ENCODE results near the gene GDF2.

The GDF2 gene

DNA sequence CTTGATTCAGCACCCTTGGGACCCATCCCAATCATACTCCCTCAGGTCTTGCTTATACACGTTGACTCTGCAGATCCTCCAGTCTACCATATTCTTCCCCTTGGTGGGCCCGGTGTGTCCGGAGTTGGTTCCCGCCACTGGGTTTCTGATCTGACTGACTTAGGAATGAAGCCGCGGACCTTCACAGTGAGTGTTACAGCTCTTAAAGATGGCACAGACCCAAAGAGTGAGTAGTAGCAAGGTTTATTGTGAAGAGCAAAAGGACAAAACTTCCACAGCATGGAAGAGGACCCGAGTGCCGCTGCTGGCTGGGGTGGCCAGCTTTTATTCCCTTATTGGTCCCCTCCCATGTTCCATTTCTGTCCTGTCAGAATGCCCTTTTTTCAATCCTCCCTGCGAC, 28.2 kb upstream of the GDF2 start:
- no peak for DNase-seq

DNA sequence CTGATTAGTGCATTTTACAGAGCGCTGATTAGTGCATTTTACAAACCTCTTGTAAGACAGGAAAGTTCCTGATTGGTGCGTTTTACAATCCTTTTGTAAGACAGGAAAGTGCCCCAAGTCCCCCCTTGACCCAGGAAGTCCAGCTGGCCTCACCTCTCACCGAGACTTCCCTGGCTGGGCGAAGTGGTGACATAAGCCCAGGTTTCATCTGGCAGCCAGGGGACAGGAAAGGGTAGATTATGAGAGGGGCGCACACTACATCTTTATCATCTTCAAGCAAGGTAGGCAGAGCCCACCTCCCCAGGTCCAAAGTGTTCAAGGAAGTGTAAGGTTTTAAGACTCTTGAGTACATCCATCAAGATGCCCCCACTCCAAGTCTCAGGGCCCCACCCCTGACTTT, 27.8 kb upstream of the GDF2 start:
- no peak for DNase-seq

DNA sequence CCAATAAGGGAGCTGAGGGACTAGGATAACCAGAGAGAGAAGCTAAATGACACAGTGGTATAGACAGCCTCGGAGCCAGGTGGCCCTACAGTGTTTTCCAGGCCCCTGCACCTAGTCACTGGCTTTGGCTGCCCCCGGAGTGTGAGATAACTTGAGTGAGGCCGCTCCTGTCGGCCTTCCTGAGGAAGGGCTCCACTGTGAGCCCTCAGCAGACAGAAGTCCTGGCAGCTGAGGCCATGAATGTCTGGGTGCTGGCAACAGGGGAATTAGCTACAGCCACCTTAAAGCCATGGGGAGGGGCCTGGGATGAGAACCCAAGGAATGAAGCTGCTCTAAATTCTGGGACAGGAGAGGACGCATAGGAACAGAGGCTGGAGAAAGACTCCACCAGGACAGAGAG, 26.8 kb upstream of the GDF2 start:
- DNase-seq = no peak

DNA sequence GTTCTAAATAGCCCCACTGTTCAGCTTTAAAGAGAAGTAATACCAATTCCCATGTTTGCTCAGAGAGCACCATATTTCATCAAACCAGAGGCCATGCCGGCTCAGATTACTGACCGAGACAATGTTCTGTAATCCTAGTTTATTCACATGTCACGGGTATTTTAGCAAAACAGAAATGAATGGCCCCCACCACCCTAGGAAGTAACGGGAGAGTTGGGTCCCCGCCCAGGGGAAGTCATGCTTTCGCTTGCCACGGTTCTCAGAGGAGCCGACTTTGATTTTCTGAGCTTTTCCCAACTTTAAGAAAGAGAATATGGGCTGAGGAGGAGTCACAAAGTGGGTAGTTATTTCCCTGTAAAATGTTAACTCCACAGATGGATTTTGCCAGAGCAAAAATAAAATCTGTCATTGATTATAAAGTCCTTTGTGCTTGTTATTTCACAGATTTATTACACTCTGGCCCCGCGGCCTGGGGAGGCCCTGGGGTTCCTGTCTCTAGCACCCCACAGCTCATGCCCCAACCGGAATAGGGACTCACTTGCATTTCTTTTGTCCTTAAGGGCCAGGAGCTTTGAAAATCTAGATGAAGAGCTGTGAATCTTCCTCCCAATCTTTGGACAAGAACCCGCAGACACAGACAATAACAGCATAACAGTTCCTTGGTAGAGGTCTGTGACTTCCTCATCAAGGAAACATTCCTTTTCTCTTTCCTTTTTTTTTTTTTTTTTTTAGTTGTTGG, 25.9 kb upstream of the GDF2 start:
- peak; percentile 56 for DNase-seq

DNA sequence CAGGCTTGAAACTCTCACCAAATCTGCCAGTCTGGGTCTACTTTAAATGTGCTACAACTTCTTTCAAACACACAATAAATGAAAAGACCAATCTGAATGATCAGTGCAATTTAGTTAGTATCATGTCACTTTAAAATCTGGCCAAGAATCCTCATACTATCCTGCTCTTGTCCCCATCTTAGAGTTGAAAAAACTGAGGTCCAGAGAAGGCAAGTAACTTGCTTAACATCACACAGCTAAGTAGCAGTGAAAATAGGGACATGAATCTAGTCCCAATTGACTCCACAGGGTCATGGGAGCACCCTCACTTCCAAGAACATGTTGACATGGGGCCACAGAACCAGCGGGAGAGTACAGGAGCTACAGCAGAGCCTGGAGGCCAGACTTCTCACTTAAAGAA, 25.3 kb upstream of the GDF2 start:
- DNase-seq = no peak

DNA sequence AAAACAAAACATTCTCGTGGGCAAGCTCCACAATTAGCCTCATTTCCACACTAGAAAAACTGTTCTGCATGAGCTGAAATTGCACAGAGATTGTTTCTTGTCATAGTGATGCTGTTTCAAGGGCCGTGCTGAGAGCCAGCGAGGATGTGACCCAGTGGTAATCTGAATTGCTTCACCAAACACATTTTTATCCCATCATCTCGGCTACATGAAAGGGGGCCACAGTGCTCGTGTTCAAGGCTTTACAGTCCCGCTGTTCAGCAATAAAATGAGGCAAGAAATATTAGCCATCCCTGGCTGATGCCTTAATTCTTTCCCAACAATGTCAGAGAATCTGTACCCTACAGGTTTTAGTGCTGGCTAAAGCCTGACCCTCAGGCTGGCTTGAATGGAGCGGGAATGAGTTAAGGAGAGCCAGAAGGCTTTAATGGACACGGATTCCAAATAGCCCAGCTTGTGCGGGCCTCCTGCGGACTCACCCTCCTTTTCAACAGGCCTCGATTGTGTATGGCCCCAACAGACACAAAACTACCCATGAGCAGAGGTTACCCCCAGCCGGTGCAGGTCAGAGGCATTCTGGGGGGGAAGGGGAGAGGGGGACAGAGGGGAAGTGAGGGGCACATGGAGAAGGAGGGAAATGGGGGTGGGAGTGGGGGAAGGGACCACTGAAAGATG, 24.3 kb upstream of the GDF2 start:
- peak; percentile 31 for DNase-seq

DNA sequence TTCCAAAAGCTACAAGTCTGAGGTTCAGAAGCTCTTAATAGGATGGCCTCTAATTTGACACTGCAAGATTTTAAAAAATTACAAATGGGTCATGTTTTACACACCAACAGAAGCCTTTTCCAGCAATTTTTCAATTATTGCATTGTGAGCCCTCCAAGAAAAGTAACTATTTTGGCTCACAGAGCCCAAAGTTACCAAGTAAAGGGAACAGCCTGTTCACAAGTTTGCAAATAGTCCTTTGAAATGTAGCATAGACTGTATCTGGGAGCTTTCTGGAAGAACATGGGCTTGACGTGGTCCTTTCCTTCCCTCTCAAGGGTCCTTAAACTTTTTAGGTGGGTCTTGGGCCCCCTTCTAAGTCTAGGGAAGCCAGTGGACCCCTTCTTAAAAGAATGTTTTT, 23.5 kb upstream of the GDF2 start:
- DNase-seq = no peak

DNA sequence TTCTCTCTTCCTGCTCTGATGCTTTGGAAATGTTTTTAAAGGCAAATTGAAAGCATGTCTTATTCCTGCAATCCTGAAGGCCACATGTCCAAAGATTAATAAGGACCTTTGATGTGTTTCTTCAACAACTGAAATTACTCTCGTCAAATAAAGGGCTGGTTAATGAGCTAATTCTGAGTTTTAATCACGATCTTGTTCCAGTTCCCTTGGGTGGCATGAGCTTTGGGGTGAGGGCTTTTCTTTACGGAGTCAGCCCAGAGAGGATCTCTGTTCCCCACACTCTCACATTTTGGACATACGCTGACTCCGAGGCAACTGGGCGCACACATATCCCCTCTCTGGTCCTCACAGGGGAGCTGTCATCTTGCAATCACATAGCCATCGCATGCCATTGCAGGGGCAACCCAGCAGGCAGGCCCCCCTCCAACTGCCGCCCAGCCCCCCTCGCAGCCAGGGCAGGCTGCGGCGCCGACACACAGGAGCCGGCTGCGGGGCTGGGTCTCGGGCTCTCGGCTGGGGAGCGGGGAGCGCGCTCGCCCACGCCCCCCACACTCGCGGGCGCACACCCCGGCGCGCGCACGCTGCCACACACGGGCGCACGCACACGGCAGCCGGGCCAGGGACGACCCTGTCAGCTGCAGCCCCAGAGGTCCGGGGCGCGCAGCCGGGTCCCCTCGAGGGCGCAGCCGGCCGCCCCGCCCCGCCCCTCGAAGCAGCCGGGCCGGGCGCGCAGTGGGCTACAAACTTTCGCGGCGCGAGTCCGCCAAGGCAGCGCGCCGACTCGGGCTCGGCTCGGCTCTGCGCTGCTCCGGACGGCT, 22.4 kb upstream of the GDF2 start, which contains the start of gene GDF10:
TSS of gene GDF10 (plus strand) at position 587 of the 818 bp plus-strand sequence. CDS start 455 bp downstream, outside the sequence.
- DNase-seq = peak; percentile 61

DNA sequence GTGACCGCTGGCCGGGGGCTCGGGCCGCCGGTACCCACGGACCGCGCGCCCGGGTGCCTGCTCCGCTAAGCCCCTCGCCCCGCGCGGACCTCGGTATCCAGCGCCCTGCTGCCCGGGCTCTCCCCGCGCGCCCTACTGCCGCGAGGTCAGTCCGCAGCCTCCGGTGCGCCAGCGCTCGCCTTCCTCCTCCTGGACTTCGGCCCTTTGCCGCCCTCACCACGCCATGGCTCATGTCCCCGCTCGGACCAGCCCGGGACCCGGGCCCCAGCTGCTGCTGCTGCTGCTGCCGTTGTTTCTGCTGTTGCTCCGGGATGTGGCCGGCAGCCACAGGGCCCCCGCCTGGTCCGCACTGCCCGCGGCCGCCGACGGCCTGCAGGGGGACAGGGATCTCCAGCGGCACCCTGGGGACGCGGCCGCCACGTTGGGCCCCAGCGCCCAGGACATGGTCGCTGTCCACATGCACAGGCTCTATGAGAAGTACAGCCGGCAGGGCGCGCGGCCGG, 21.8 kb upstream of the GDF2 start:
- no peak for DNase-seq

DNA sequence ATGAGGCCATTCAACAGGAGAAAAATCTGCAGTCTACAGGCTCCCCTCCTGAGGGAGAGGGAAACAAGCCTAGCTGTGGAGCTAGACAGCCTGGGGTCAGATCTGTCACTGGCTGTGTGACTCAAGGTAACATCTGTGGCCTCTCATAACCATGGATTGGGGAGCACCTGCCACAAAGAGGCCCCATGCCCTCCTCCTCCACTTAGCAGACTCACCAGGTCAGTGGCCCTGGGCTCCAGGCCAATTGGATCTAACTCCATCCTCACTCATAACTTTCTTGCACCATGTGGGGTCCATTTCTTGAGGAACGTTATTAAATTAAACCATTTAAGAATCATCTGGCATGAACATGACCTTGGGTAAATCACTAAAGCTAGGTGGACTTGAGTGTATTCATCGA, 20.4 kb upstream of the GDF2 start:
- DNase-seq = no peak

DNA sequence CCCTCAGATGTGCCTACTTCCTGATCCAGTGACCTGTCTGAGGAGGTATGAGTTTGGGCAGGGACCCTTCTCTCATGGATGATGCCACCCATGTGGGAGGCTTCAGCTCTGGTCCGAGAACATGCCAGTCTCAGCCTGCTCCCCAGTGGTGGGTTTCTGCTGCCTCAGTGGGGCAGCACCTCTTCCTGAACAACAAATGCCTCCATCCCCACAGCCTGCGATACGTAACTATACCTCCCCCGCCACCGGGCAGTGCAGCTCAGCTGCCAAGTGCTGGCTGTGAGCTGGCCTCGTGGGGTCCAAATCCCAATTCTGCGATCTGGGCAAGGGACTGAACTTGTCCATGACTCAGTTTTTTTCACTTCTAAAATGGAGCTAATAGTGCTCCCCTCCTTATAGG, 19.1 kb upstream of the GDF2 start:
- DNase-seq = no peak

DNA sequence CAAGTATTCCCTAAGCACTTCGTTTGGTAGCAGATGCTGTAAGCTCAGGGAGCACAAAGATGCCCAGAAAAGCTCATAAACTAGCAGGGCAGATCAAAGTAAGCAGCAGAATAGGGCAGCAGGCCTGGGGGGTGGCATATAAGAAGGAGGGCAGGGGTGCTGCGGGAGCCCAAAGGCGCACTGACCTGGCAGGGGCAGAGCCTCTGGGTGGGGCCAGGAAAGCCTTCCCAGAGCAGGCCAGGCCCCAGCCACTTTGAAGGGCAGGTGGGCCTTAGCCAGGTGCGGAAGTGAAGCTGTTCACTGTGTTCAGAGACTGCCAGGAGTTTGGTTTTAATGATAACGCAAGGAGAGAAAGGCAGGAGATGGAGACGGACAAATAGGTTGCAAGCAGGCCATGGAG, 18.4 kb upstream of the GDF2 start:
- no peak for DNase-seq

DNA sequence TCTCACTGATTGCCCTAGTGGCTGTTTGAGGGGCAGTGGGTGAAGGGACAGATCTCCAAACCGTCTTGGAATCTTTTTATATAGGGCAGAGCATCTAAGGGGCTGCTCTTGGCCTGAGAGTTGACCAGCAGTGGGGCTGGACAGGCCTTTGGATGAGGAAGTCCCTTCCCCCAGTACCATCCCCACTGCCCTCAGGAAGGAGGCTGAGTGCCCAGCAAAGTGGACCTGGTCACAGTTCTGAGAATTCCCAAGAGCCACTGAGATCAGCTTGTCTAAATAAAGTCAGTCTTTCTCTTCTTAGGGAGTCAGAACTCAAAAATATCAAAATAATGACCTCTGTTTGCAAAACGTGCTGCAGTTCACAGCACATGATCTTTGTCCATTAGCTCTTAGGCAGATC, 16.7 kb upstream of the GDF2 start:
- DNase-seq = no peak

DNA sequence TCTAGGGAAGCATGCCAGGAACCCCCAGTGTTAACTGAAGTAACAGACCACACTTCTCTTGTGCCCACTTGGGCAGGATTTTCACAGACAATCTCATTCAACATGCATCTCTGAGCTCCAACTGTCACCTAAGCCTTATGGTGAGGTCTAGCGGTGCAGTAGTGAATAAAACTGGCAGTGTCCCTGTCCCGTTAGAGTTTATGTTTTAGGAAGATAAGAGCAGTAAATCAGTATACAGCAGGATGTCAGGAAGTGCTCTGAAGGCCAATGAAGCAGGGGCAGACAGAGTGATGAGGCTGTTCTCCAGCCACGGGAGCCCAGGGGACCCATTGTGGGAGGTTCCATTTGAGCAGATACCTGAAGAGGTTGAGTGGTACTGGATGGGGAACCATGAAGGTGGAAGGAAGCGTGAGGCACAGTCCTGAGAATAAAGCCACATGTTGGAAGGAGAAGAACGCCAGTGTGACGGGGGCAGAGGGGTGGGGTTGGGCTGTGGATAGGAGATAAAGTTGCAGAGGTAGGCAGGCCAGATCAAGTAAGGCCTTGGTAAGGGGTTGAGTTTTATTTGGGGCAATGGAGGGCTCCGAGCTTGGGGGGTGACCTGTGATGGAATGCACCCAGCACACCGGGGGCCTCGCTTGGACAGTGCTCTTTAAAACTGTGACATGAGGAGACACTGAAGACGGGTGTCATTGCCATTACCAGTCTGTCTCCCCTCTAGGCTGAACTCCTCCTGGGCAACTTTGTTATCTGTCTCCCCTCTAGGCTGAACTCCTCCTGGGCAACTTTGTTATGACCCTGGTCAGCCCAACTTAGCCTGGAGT, 15.7 kb upstream of the GDF2 start:
- no peak for DNase-seq

DNA sequence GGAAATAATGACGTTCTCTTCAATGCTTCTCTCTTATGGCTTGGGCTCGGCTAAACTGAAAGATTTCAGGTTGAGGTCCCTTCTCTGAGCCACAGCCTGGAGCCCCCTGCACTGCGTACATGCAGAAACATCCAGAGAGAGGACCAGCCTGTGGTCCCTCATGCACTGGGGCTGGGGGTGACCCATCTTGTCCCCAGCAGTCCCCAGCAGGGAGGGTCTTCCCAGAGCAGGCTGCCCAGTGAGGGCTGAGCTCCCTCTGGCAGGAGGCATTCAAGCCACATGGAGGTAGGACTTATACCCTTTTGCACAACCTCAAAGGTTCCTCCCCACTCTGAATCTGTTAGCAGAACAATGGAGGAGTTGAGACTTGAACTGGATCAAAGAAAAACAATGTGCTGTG, 14.9 kb upstream of the GDF2 start:
- DNase-seq = no peak

DNA sequence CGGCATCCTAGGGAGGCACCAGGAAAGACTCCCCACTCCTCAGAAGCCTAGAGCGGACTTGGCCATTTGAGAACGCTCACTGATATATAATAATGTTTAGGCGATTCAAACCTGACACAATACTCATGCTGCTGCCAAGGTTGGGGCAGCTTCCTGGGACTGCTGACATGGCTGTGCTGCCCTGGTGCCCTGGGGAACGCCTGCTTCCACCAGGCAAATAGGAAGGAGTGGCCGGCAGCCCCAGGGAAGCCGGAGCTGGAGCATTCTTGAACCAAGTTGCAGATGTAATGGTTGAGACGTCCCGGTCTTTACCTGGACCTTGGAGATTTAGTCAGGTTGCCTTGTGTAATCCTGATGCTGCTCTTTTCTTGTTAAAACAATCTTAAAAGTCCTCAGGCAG, 13.5 kb upstream of the GDF2 start:
- no peak for DNase-seq

DNA sequence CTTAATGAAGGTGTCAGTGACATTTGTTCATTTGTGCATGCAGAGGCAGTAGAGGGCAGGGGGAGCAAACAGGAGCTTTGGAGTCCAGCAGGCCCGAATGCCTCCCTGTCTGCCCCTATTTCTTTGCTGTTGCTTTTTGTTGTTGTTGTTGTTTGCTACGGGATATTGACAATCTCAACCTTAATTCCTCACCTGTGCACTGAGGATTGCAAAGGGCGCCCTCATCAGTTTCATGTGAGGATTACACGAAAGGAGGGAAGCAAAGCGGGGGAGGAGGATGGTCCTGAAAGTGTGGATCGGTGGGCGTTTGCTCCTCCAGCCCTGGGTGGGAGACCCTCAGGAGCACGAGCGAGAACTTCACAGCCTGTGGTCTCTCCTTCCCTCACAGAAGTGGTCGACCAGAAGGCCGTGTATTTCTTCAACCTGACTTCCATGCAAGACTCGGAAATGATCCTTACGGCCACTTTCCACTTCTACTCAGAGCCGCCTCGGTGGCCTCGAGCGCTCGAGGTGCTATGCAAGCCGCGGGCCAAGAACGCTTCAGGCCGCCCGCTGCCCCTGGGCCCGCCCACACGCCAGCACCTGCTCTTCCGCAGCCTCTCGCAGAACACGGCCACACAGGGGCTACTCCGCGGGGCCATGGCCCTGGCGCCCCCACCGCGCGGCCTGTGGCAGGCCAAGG, 12.7 kb upstream of the GDF2 start:
- DNase-seq = no peak

DNA sequence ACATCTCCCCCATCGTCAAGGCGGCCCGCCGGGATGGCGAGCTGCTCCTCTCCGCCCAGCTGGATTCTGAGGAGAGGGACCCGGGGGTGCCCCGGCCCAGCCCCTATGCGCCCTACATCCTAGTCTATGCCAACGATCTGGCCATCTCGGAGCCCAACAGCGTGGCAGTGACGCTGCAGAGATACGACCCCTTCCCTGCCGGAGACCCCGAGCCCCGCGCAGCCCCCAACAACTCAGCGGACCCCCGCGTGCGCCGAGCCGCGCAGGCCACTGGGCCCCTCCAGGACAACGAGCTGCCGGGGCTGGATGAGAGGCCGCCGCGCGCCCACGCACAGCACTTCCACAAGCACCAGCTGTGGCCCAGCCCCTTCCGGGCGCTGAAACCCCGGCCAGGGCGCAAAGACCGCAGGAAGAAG, 12.2 kb upstream of the GDF2 start:
- no peak for DNase-seq

DNA sequence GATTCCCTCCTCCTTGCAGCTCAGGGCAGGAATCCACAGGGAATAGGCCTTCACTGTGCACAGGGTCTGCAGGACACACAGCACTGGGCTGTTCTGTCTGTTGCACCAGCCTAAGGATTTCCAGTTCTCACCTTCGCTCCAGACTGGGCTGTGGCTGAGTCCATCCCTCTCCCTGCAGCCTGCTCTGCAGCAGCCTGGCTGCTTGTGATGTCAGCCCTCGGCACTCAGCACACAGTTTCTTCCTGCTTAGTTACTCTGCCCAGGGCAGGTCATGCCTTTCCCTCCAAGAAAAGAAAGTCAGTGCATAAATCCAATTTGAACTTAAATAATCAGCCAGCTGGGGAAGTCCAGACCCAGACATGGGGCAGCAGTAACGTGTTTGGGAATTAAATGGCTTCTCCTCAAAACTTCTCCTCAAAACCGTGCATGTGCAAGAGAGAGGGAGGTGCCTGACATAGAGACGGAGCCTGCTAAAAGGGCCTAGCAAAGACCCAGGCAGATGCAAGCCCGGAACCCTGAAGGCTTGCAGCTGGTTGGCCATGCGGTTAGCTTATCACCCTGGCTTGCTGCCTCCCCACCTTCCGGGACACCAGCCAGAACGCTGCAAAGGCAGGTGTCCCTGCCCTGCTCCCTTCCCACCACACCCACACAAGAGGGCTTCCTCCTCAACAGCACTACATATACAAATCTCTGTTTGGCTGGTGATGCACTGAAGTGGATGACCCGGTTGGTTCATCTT, 10.9 kb upstream of the GDF2 start:
- DNase-seq = no peak

DNA sequence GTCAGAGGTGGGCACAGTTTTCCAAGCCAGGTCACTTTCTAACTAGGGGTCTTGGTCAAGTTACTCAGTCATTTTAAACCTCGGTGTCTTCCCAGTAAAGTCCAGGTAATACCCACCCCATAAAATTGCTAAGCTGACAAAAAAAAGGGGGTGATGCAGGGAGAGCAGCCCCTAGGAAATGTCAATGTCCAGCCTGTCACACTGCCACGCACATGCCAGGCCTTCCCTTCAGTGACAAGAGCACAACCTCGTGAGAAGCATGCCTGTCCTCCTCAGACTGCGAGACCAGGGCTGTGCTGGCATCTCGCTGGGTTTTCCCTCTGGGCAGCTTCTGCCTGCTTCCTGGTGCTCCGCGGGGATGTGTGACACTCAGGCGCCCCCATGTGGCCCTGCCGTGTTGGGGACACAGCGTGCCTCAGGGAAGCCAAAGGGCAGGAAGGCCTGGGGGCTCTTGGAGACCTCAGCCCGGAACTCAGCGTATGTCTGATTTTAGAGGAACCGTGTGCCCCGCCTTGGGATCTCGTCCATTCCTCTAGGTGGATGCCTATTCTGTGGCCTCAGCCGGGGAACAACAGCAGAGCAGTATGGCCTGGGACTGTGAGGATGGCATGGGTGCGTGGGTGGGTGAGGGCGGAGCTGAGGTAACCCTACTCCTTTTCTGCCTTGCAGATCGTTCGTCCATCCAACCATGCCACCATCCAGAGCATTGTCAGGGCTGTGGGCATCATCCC, 10.2 kb upstream of the GDF2 start:
- DNase-seq = peak; percentile 89

DNA sequence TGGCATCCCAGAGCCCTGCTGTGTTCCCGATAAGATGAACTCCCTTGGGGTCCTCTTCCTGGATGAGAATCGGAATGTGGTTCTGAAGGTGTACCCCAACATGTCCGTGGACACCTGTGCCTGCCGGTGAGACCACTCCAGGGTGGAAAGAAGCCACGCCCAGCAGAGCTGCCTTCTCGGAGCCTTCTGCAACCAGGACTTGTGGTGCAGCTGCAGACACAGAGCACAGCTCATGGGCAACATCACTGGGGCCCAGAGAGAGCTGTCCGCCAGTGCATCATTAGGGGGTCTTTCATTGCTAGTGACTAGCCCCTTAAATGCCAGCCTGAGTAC, 9.6 kb upstream of the GDF2 start:
- DNase-seq = no peak

Measured in eye (tissue), 1 donor.